ENCODE measurements around the gene ZNF358.

DNA sequence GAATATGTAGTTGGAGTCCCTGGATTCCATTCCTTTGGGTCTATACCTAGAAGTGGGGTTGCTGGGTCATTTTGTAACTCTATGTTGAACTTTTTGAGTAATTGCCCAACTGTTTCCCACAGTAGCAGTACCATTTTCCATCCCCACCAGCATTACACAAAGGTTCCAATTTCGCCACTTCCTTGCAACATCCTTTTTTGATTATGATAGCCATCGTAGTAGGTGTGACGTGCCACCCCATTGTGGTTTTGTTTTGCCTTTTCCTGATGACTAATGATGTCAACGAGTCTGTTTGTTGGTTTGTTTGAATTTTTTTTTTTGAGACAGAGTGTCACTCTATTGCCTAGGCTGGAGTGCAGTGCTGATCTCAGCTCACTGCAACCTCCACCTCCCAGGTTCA, 23.8 kb upstream of the ZNF358 start:
- TF ChIP-seq, protein P1, sequence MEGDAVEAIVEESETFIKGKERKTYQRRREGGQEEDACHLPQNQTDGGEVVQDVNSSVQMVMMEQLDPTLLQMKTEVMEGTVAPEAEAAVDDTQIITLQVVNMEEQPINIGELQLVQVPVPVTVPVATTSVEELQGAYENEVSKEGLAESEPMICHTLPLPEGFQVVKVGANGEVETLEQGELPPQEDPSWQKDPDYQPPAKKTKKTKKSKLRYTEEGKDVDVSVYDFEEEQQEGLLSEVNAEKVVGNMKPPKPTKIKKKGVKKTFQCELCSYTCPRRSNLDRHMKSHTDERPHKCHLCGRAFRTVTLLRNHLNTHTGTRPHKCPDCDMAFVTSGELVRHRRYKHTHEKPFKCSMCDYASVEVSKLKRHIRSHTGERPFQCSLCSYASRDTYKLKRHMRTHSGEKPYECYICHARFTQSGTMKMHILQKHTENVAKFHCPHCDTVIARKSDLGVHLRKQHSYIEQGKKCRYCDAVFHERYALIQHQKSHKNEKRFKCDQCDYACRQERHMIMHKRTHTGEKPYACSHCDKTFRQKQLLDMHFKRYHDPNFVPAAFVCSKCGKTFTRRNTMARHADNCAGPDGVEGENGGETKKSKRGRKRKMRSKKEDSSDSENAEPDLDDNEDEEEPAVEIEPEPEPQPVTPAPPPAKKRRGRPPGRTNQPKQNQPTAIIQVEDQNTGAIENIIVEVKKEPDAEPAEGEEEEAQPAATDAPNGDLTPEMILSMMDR (IDR thresholded peaks at IDR 0.05; ENCODE audit: extremely low read depth in 1 of 2, insufficient read depth in 1 of 2, low read depth in 1 of 2, low read length in 2 of 2) = no peak
- no peak for TF ChIP-seq POLR2A (IDR thresholded peaks at IDR 0.05; ENCODE audit: low read depth, low read length)
- TF ChIP-seq MYC (IDR thresholded peaks at IDR 0.05; ENCODE audit: low read depth, low read length) = no peak
- no peak for TF ChIP-seq POLR2AphosphoS5 (IDR thresholded peaks at IDR 0.05; ENCODE audit: insufficient read depth, low read depth, low read length)
- TF ChIP-seq, protein P2, sequence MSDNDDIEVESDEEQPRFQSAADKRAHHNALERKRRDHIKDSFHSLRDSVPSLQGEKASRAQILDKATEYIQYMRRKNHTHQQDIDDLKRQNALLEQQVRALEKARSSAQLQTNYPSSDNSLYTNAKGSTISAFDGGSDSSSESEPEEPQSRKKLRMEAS (IDR thresholded peaks at IDR 0.05; ENCODE audit: insufficient read depth, insufficient read length) = no peak
